PC-3 (cell line): ENCODE measurements around the gene GABBR2. TPM values are rescaled to one million over a fixed set of nuclear protein-coding genes. Genes with fewer than 3 reads are reported as not detected.

Experiments used
- ATAC-seq: fragments of 200-7000 bp; cut with Tn5 transposase; 2 replicates; pipeline ENCODE4 v1.9.1; 2020; ENCODE audit warnings: mild to moderate bottlenecking, moderate library complexity
- BruUV-seq: library from RNA; stranded (reverse); fragments of 400-500 nt; replicated peaks from 2 replicates; lab custom pipeline; 2021; lab: Mats Ljungman, UMichigan
- CTCF ChIA-PET: fragments of 300-600 bp; sonication (Branson Sonifier 250); formaldehyde crosslinking; loops from one replicate; lab custom pipeline; 2022; ENCODE audit warnings: antibody characterized with exemption; lab: Charles Lee
- POLR2A ChIA-PET: fragments of 300-600 bp; sonication (Branson Sonifier 250); formaldehyde crosslinking; loops from one replicate; lab custom pipeline; 2022; ENCODE audit warnings: antibody characterized with exemption; ENCODE audit not compliant: unreplicated experiment; lab: Charles Lee
- DNase-seq: peaks from one replicate; pipeline ENCODE4 v3.0.0-alpha.2; 2015
- H2AFZ ChIP-seq: fragments of 300-600 bp; sonication (generic); 2 replicates; pipeline ENCODE4 v1.6.0; 2016; ENCODE audit warnings: antibody characterized with exemption, low read length
- H3F3A ChIP-seq: fragments of 300-600 bp; sonication (generic); one replicate; pipeline ENCODE4 v1.6.0; 2017; ENCODE audit warnings: antibody characterized with exemption, low read length, control low read depth, mild to moderate bottlenecking; ENCODE audit not compliant: unreplicated experiment
- H3K27ac ChIP-seq: fragments of 300-600 bp; sonication (generic); 2 replicates; pipeline ENCODE4 v1.5.1; 2016; ENCODE audit warnings: mild to moderate bottlenecking, low read length
- H3K27me3 ChIP-seq: fragments of 300-600 bp; sonication (generic); 2 replicates; pipeline ENCODE4 v1.6.1; 2016; ENCODE audit warnings: low read length, mixed read lengths
- H3K36me3 ChIP-seq: fragments of 300-600 bp; sonication (generic); 2 replicates; pipeline ENCODE4 v1.6.1; 2016; ENCODE audit warnings: low read depth, mixed run types, low read length, mixed read lengths
- H3K4me1 ChIP-seq: fragments of 300-600 bp; sonication (generic); 2 replicates; pipeline ENCODE4 v1.5.1; 2016; ENCODE audit warnings: low read length; ENCODE audit not compliant: insufficient read depth
- H3K4me2 ChIP-seq: fragments of 300-600 bp; sonication (generic); 2 replicates; pipeline ENCODE4 v1.6.0; 2016; ENCODE audit warnings: low read length
- H3K4me3 ChIP-seq: fragments of 300-600 bp; sonication (generic); 2 replicates; pipeline ENCODE4 v1.5.1; 2016; ENCODE audit warnings: mild to moderate bottlenecking, low read length, mixed read lengths
- H3K79me2 ChIP-seq: fragments of 300-600 bp; sonication (generic); 2 replicates; pipeline ENCODE4 v1.6.1; 2017; ENCODE audit warnings: low read length, mixed read lengths
- H3K9ac ChIP-seq: fragments of 300-600 bp; sonication (generic); 2 replicates; pipeline ENCODE4 v1.6.0; 2016; ENCODE audit warnings: mild to moderate bottlenecking, low read length
- H3K9me2 ChIP-seq: fragments of 300-600 bp; sonication (generic); replicated peaks from 2 replicates; pipeline ENCODE4 v1.6.1; 2016; ENCODE audit warnings: mixed run types, low read length, mixed read lengths
- H3K9me3 ChIP-seq: fragments of 300-600 bp; sonication (generic); 2 replicates; pipeline ENCODE4 v1.6.1; 2016; ENCODE audit warnings: low read length, mixed read lengths
- H4K20me1 ChIP-seq: fragments of 300-600 bp; sonication (generic); 2 replicates; pipeline ENCODE4 v1.6.1; 2016; ENCODE audit warnings: low read length, mixed read lengths
- EZH2 ChIP-seq: fragments of 300-600 bp; sonication (generic); IDR thresholded peaks from one replicate; pipeline ENCODE4 v1.6.1; 2017; ENCODE audit warnings: antibody characterized with exemption, mild to moderate bottlenecking, low read length; ENCODE audit not compliant: unreplicated experiment
- EZH2phosphoT487 ChIP-seq: fragments of 300-600 bp; sonication (generic); IDR thresholded peaks from 2 replicates; pipeline ENCODE4 v1.6.1; 2018; ENCODE audit warnings: mild to moderate bottlenecking, antibody characterized with exemption, low read length, borderline replicate concordance
- intact Hi-C: fragments of 100-400 bp; cut with micrococcal nuclease; formaldehyde crosslinking; loops from 2 replicates; pipeline ENCODE4 v1.9.0; 2023
- total RNA-seq: library from RNA; depleted of rRNA; stranded (reverse); fragments of >200 nt; gene quantifications from 2 replicates; pipeline ENCODE4 v1.2.3, GENCODE V29; 2014
- TF ChIP-seq, protein P1 (sequence below): fragments of 300-600 bp; sonication (generic); conservative IDR thresholded peaks from 2 replicates; pipeline ENCODE4 v1.5.1; 2017; ENCODE audit warnings: antibody characterized with exemption, low read depth, mild to moderate bottlenecking, low read length

GABBR2 gene
- total RNA-seq, 1 experiment from 2014 or later: 0.44 TPM

DNA sequence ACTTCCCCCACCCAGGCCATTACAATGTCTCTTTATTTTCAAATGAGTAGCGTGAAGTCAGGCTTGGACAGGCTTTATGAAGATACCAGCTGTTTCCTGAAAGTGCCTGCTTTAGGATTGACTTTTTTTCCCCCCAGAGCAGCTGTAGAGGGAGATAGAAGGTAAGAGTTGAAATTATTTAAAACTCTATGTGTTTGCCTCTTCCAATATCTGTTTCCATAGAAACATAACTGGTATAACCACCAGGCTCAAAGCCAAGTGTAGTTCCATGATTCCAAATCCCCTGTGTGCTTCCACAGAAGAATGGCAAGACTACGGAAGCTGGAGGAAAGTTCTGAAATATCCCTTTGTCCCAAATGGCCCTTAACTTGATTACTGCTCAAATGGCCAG lies 365.9 kb downstream of the GABBR2 start:
- no peaks in the 10 kb centered on the region for H4K20me1 ChIP-seq
- H3K4me3 ChIP-seq: no peak overlapping the region
- intact Hi-C loops: no loop called here
- no peak overlapping the region for H3K27ac ChIP-seq
- H3K79me2 ChIP-seq: no peaks in the 10 kb centered on the region
- no peaks in the 10 kb centered on the region for H3F3A ChIP-seq
- no peak overlapping the region for H2AFZ ChIP-seq
- H3K9me3 ChIP-seq: no peaks in the 10 kb centered on the region
- TF ChIP-seq, protein P1, sequence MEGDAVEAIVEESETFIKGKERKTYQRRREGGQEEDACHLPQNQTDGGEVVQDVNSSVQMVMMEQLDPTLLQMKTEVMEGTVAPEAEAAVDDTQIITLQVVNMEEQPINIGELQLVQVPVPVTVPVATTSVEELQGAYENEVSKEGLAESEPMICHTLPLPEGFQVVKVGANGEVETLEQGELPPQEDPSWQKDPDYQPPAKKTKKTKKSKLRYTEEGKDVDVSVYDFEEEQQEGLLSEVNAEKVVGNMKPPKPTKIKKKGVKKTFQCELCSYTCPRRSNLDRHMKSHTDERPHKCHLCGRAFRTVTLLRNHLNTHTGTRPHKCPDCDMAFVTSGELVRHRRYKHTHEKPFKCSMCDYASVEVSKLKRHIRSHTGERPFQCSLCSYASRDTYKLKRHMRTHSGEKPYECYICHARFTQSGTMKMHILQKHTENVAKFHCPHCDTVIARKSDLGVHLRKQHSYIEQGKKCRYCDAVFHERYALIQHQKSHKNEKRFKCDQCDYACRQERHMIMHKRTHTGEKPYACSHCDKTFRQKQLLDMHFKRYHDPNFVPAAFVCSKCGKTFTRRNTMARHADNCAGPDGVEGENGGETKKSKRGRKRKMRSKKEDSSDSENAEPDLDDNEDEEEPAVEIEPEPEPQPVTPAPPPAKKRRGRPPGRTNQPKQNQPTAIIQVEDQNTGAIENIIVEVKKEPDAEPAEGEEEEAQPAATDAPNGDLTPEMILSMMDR: no peak
- TF ChIP-seq EZH2 (no peak), EZH2phosphoT487 (no peak)
- CTCF ChIA-PET: no interaction called here
- no peak for ATAC-seq
- H3K27me3 ChIP-seq: peaks cover under 1% of the 10 kb centered on the region; the same call in 1 of the 2 replicates
- H3K9me2 ChIP-seq: no peaks in the 10 kb centered on the region
- no peaks in the 10 kb centered on the region for H3K36me3 ChIP-seq
- H3K4me1 ChIP-seq: no peaks in the 10 kb centered on the region
- DNase-seq: no peak
- H3K9ac ChIP-seq: no peak overlapping the region
- no peak overlapping the region for H3K4me2 ChIP-seq
- BruUV-seq: no TSS peak
- POLR2A ChIA-PET: no interaction called here

DNA sequence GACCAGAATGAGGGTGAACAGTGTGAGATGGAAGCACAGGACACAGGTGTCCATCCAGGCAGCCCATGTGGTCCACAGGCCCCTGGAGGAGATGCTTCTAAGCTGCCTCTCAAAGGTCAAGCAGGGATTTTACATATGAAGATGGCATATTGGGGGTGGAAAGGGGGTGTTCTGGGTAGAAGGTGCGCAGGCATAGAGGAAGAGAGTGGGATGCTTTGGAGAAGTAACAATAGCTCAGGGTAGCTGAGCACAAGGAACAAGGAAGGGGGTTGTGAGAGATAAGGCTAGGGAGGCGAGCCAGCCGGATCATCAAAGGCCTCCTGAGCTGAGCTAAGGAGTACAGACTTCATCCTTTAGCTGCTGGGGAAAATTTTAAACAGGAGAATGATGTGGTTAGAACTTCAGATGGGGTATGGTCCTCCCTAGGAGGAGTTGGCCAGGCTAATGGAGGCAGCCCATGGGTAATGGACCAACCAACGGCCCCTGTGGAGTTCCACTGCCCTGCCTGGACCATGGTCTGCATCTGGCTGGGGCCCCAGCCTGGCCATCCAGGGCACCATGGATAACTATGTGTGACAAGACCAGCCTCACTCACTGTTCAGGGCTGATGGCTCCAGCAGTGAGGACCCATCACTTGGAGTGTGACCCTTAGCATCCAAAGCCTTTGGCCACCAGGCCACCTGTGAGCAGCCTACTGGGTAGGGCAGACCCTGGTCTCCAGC lies 366.5 kb downstream of the GABBR2 start:
- Histone ChIP-seq H3K36me3 (no peaks in the 10 kb centered on the region), H3K9me3 (no peaks in the 10 kb centered on the region), H3K27me3 (no peaks in the 10 kb centered on the region), H2AFZ (no peak overlapping the region), H3K4me3 (no peak overlapping the region), H3K9ac (no peak overlapping the region), H3K4me2 (no peak overlapping the region), H3K4me1 (no peaks in the 10 kb centered on the region), H3F3A (no peaks in the 10 kb centered on the region), H3K27ac (no peak overlapping the region), H4K20me1 (no peaks in the 10 kb centered on the region), H3K79me2 (no peaks in the 10 kb centered on the region), H3K9me2 (no peaks in the 10 kb centered on the region)
- CTCF ChIA-PET: no interaction called here
- TF ChIP-seq EZH2phosphoT487: no peak
- no peak for TF ChIP-seq EZH2
- TF ChIP-seq, protein P1: no peak
- POLR2A ChIA-PET: no interaction called here
- DNase-seq (no peak), ATAC-seq (no peak)
- BruUV-seq: no TSS peak
- intact Hi-C loops: no loop called here
